Measurements from ENCODE around the gene CETP. TPM values are rescaled to one million over a fixed set of nuclear protein-coding genes. Genes with fewer than 3 reads are reported as not detected.
"Not testable (repeated sequence)": the region's sequence is repeated elsewhere in the genome, so short reads cannot be mapped to it uniquely, and the experiment has no call there.

The CETP gene
- total RNA-seq, 4 donors from 2014 or later, result not detected

DNA sequence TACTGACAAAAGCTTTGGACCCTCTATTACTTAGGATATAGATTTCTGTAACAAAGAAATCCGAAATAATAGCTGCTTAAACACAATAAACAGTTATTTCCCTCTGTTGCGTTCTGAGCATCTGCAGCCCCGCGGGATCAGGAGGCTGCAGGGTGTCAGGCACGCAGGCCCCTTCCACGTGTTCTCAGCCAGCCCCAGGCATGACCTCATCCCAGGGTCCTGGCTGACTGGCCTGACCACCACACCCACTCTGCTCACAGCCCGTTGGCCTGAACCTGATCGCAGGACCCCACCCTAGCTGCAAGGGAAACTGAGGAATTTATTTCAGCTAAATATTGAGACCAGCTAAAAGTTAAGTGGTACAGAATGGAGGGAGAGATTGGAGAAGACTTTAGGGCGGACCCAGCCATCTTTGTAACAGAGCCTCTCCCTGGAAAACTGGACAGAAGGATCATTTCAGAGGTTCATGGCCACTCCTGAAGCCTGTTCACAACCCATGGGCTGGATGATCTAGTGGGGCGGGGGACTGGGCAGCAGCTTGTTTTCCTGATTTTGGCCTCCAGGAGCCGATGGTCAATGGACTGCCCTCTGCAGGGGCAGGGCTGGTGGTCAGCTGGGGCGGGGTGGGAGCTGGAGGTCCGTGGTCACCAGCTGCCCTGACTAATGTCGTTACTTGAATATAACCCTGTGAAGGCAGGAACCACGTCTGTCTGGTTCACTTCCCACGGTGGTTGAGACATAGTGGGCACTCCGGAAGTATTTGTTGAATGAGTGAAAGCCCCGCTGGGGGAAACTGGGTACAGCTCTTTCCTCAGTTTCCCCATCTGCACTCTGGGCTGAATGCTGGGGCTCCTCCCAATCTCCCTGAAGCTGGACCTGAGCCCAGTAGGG is 10.9 kb downstream of the CETP start:
- Histone ChIP-seq H3K36me3 (no peaks in the 10 kb centered on the region), H3K4me3 (no peak overlapping the region), H3K27ac (no peak overlapping the region), H3K4me1 (peaks cover 0 to 11% (median 0%) of the 10 kb centered on the region in 4 donors), H3K9me3 (no peaks in the 10 kb centered on the region), H3K27me3 (no peaks in the 10 kb centered on the region)
- DNase-seq (ENCODE audit: low spot score in 2 of 2), result no peak
- 53 to 62% methylated on average over 18 of the region's 18 CpGs for WGBS, 2 donors
- no peak for TF ChIP-seq EP300 (IDR thresholded peaks at IDR 0.05)
- TF ChIP-seq POLR2A (IDR thresholded peaks at IDR 0.05), result no peak

DNA sequence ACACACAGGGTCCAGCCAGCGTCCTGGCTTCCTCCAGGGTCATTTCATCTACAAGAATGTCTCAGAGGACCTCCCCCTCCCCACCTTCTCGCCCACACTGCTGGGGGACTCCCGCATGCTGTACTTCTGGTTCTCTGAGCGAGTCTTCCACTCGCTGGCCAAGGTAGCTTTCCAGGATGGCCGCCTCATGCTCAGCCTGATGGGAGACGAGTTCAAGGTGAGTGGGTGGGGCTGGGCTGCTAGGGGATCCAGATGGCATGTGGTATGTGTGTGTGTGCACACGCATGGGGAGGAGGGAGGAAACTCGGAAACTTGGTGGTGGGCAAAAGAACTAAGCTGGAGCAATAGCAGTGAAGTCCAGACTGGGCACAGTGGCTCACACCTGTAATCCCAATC is 11.5 kb downstream of the CETP start:
- Histone ChIP-seq H3K9me3 (no peaks in the 10 kb centered on the region), H3K36me3 (no peaks in the 10 kb centered on the region), H3K4me3 (no peak overlapping the region), H3K4me1 (peaks cover 0 to 9% (median 0%) of the 10 kb centered on the region in 4 donors), H3K27me3 (no peaks in the 10 kb centered on the region), H3K27ac (no peak overlapping the region)
- WGBS, 2 donors, result 66 to 72% methylated on average over 9 of the region's 9 CpGs
- TF ChIP-seq, protein P1, sequence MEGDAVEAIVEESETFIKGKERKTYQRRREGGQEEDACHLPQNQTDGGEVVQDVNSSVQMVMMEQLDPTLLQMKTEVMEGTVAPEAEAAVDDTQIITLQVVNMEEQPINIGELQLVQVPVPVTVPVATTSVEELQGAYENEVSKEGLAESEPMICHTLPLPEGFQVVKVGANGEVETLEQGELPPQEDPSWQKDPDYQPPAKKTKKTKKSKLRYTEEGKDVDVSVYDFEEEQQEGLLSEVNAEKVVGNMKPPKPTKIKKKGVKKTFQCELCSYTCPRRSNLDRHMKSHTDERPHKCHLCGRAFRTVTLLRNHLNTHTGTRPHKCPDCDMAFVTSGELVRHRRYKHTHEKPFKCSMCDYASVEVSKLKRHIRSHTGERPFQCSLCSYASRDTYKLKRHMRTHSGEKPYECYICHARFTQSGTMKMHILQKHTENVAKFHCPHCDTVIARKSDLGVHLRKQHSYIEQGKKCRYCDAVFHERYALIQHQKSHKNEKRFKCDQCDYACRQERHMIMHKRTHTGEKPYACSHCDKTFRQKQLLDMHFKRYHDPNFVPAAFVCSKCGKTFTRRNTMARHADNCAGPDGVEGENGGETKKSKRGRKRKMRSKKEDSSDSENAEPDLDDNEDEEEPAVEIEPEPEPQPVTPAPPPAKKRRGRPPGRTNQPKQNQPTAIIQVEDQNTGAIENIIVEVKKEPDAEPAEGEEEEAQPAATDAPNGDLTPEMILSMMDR (IDR thresholded peaks at IDR 0.05), result no peak
- no peak for TF ChIP-seq EP300 (IDR thresholded peaks at IDR 0.05)
- no peak for TF ChIP-seq POLR2A (IDR thresholded peaks at IDR 0.05)
- DNase-seq (ENCODE audit: low spot score in 2 of 2), result no peak

DNA sequence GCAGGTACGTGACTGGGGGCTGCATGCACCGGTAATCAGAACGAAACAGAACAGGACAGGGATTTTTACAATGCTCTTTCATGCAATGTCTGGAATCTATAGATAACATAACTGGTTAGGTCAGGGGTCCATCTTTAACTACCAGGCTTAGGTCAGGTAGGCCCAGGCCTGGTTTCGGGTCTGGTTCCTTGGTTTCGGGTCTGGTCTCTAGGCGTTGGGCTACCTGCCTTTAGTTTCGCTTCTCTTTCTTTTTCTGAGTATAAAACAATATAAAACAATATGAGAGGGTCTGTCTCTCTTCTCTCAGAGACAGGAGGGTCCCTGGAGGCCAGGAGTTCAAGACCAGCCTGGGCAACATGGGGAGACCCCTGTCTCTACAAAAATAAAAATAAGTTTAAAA is 12.1 kb downstream of the CETP start:
- not testable (repeated sequence) for H3K4me1 ChIP-seq; H3K9me3 ChIP-seq; H3K4me3 ChIP-seq; H3K36me3 ChIP-seq; DNase-seq (ENCODE audit: low spot score in 2 of 2); H3K27ac ChIP-seq; H3K27me3 ChIP-seq
- WGBS, 2 donors, result 88 to 89% methylated on average over 7 of the region's 7 CpGs

DNA sequence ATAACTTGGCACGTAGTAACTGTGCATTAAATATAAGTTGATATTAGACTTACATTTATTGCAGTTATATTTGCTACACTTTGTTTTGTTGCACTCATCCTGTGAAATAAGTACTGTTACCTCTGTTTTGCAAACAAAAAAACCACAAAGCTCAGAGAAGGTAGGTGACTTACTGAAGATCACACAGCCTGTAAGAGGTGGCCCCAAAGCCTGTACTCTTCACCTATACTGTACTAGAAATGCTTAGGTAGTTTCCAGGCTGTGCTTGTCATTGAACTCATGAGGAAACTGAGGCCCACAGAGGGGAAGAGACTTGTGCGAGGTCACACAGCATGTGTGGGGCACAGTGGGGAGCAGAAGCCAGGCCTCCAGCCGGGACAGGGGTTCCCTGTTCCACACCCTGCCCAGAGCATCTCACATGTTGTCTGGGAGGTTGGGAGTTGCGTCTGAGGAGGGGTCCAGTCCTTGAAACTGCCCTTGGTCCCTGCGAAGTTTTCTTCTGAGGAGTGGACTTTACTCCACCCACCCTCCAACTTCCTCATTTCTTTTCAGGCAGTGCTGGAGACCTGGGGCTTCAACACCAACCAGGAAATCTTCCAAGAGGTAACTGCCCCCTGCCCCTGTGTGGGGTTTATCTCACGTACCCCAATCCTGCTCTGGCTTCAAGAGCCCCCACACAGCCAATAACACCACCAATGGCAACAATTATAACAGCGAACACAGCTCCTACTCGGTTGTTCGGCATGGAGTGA is 13.0 kb downstream of the CETP start:
- no peak for TF ChIP-seq EP300 (IDR thresholded peaks at IDR 0.05)
- TF ChIP-seq POLR2A (IDR thresholded peaks at IDR 0.05), result no peak
- TF ChIP-seq, protein P1 (IDR thresholded peaks at IDR 0.05), result no peak
- H3K27ac ChIP-seq, result no peak overlapping the region
- H3K4me3 ChIP-seq, result no peak overlapping the region
- H3K9me3 ChIP-seq, result no peaks in the 10 kb centered on the region
- 77 to 81% methylated on average over 9 of the region's 9 CpGs for WGBS, 2 donors
- peaks cover 0 to 9% (median 0%) of the 10 kb centered on the region in 4 donors for H3K4me1 ChIP-seq
- no peaks in the 10 kb centered on the region for H3K27me3 ChIP-seq
- no peak for DNase-seq (ENCODE audit: low spot score in 2 of 2)
- no peaks in the 10 kb centered on the region for H3K36me3 ChIP-seq

DNA sequence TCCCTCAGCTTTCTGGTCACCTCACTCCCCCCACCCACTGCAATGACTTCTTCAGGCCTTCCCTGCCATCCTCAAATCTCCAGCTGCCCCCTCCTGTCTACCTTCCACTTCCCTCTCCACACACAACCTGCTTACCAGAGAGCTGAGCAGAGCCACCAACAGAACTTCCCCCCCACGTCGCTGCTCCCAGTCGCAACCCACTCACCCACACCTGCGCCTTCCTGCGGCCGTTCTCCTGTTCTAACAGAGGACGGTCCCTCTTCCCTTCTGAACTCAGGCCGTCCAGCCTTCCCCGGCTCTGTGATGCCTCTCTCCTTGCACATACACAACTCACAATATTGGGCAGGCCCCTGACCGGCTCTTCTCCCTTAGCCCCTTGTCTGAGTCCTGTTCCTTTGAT is 14.0 kb downstream of the CETP start:
- no peaks in the 10 kb centered on the region for H3K36me3 ChIP-seq
- DNase-seq (ENCODE audit: low spot score in 2 of 2), result no peak
- WGBS, 2 donors, result 85 to 88% methylated on average over 10 of the region's 10 CpGs
- H3K9me3 ChIP-seq, result no peaks in the 10 kb centered on the region
- TF ChIP-seq POLR2A (IDR thresholded peaks at IDR 0.05), result no peak
- TF ChIP-seq, protein P1 (IDR thresholded peaks at IDR 0.05), result no peak
- no peak for TF ChIP-seq EP300 (IDR thresholded peaks at IDR 0.05)
- no peak overlapping the region for H3K27ac ChIP-seq
- peaks cover 0 to 9% (median 0%) of the 10 kb centered on the region in 4 donors for H3K4me1 ChIP-seq
- no peak overlapping the region for H3K4me3 ChIP-seq
- no peaks in the 10 kb centered on the region for H3K27me3 ChIP-seq

DNA sequence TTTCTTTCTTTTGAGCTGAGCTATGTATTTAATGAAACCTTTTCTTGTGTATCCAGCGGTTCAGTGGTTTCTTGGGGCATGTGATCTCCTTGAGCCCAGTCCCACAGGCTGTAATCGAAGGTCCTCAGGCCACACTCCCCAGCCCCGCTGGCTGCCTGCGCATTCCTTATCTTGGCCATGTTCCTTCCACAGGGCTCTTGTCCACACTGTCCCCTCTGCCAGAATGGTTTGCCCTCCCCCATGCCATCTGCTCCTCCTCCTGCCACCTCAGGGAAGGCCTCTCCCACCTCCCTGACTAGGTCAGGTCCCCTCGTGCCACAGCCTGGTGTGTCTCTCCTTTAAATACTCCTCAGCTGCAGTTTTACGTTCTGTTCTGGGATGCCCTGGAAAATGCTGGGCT is 15.5 kb downstream of the CETP start:
- Histone ChIP-seq H3K4me3 (no peak overlapping the region), H3K36me3 (peaks cover 0 to 6% (median 0%) of the 10 kb centered on the region in 3 donors), H3K27ac (no peak overlapping the region), H3K9me3 (no peaks in the 10 kb centered on the region), H3K4me1 (peaks cover 0 to 7% (median 0%) of the 10 kb centered on the region in 4 donors), H3K27me3 (no peaks in the 10 kb centered on the region)
- TF ChIP-seq POLR2A (IDR thresholded peaks at IDR 0.05) (no peak), EP300 (IDR thresholded peaks at IDR 0.05) (no peak)
- TF ChIP-seq, protein P1 (IDR thresholded peaks at IDR 0.05), result no peak
- WGBS, 2 donors, result 80 to 85% methylated on average over 6 of the region's 6 CpGs
- DNase-seq (ENCODE audit: low spot score in 2 of 2), result no peak
